GM18870 (cell line): ENCODE results near the gene IL17D.

Source experiments
- ATAC-seq: cut with Tn5 transposase; IDR thresholded peaks from one replicate; pipeline ENCODE4 v1.9.1; 2021; ENCODE audit warnings: moderate library complexity; ENCODE audit not compliant: unreplicated experiment

Gene IL17D

DNA sequence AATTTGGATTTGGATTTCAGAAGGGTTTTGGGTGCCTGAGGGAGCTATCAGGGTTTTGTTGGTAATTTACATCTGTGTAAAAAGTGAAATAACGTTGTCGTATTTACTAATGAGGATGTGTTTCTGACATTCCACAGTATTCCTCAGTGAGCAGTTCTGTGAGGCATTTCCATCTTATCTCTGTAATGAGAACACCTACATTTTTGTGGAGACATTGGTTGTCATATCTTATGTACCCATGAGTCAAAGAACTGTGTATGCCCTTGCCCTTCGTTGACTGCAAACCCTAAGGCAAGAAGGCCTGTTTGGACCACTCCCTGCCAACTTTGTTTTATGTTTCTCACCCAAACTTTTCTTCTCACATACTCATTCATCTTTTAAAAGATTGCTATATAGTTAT is 14.2 kb upstream of the IL17D start:
- no peak for ATAC-seq

DNA sequence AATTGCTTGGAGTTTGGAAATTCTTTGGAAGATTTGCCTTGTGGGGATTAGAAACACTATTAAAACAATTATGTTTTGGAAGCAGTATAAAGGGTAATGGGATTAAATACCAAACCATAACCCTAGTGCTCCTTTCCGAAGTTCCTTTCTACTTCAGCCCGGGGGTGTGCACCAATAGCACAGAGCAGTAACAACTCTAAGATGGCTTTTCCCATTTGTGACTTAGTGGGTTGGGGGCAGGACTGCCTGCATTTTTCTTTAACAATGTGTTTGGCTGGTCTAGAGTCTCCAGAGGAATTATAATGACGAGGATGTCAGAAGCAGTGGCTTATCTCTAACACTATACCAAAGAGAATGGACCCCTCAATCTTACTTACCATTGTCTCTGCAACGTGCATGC is 11.9 kb upstream of the IL17D start:
- ATAC-seq = no peak

- no peak for ATAC-seq
Measured at GRCh38 chr13:20696073-20696472, 7.4 kb upstream of the IL17D start.

GRCh38 chr13:20699715-20700114 is 3.8 kb upstream of the IL17D start:
- ATAC-seq = no peak

- ATAC-seq = no peak
Measured at GRCh38 chr13:20700288-20700687, 3.2 kb upstream of the IL17D start.

DNA sequence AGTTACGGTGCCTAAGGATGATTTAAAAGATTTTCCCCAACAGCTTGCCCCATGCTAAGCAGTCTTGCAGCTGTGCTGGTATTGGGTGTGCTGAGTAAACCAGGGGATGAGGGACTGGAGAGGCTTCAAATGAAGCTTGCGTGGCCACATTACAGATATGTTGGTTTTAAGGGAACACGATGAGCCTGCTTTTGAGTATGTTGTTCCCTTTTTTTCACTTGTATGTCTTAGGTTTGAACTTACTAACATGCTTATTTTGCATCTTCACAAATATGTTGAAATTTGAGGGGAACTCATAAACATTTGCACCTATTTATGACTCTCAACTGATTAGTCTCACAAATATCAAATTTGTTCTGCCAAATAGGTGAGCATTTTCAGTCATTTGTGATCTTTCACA is 2.0 kb upstream of the IL17D start:
- ATAC-seq = no peak

DNA sequence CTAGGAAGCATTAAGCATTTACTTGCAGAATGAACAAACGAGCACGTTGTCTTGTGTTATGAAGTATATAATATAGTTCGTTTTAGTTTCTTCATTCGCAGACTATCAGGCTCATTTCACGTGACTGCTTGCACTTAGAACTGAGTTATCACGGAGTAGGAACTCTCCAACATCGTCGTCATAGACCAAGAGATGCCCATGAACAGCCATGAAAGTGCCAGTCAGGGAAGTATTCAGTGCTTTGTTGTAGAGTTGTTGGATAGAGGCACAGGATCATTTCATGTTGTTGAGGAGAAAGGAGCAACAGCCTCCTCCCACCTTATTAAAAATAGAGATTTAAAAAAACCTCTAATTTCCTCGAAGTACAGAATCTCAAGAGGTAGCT is 977 bp upstream of the IL17D start:
- no peak for ATAC-seq

DNA sequence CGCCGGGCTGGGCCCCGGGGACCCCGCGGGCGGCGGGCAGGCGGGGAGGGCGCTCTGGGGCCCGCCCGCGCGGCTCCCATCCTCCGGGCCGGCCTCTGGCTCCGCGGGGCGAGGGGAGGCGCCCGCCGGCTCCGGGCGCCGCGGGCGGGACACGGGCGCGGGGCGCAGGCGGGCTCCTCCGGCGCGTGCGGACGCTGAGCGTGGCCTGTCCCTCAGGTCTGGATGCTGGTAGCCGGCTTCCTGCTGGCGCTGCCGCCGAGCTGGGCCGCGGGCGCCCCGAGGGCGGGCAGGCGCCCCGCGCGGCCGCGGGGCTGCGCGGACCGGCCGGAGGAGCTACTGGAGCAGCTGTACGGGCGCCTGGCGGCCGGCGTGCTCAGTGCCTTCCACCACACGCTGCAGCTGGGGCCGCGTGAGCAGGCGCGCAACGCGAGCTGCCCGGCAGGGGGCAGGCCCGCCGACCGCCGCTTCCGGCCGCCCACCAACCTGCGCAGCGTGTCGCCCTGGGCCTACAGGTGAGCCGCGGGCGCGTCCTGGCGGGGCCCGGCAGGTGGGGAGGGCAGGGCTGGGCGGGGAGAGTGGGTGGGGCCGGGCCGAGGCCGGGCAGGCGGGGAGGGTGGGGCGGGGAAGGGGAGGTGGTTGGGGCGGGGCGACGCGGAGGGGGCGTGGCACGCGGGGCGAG is 420 bp downstream of the IL17D start:
- ATAC-seq = peak; percentile 49

DNA sequence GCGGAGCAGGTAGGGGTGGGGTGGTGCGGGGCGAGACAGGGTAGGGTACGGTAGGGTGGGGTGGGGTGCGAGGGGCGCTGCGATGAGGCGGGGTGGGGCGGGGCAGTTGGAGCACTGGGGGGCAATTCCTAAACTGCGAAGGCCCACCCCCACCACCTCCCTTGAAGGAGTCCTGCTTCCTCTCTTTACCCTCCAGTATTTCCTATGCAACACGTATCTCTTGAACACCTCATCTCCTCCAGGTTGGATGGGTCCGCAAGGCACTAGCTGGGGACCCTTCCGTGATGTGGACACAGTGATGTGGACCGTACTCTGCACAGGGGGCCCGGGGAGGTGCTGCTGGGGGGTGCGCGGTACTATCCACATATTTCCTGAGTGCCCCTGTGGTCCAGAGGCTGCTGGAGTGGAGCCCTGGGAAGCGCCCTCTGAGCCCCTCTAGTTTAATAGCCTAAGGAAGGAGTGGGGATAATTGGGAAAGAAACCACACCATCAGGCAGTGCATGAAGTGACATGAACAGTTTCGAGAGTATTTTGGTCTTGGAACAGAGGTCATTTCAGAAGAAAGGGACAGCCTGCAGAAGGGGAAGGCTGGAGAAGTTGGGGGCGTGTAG is 1.1 kb downstream of the IL17D start:
- ATAC-seq = no peak

DNA sequence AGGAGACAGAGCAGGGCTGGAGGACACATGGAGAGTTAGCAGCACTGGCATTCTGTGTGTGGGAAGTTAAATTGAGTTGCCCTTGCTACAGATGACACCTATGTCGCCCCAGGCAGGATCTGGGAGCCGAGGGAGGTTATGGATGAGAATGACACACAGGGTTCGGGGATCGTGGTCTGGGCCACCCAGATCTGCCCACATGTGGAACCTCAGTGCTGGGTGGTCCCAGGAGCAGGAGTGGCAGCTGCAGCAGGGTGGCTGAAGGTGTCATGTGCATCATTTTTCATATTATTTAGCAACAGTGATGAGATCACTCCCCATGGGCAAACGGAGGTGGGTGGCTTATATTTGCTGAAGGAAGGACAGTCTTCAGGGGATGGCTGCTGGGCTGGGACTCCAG is 3.2 kb downstream of the IL17D start:
- no peak for ATAC-seq

GRCh38 chr13:20708216-20708615 is 4.7 kb downstream of the IL17D start:
- no peak for ATAC-seq

- no peak for ATAC-seq
Measured at GRCh38 chr13:20709369-20709768, 5.9 kb downstream of the IL17D start.

DNA sequence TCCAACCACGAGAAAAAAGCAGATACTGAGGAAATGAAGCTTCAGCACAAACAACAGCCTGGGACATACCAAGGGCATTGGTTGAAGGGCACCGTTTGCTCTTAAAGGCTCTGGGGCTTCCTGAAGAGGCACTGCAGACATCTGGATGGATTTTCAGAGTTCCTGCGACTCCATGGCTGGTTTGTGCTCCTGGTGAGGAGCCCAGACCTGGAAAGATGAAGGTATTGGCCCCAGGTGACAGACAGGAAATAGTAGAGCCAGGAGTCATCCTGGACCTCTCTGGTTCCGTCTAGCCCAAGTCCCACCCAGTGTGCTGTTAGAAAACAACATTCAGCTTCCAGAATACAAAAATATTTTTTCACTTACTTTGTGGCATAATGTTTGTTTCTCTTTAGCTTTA is 6.3 kb downstream of the IL17D start:
- ATAC-seq = no peak

GRCh38 chr13:20711301-20712044 is 8.0 kb downstream of the IL17D start:
- no peak for ATAC-seq

DNA sequence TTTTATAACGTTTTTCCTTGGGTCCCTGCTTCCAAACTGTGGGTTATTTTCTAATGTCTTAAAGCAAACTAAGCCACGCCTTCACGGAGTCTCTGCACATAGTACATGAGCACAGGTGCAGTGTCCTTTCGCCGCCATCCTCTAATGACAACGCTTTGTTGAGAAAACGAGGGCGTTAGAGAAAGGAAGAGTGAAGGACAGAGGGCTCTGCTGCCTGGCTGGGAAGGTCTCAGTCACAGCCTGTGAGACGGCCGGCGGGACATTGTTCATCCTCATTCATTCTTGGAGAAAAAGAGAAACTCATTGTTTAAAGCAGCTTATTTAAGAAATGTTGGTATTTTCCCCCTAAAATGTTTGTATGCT is 9.5 kb downstream of the IL17D start:
- no peak for ATAC-seq

GRCh38 chr13:20713751-20714150 is 10.3 kb downstream of the IL17D start:
- ATAC-seq = no peak

- no peak for ATAC-seq
Measured at GRCh38 chr13:20714161-20714560, 10.7 kb downstream of the IL17D start.

DNA sequence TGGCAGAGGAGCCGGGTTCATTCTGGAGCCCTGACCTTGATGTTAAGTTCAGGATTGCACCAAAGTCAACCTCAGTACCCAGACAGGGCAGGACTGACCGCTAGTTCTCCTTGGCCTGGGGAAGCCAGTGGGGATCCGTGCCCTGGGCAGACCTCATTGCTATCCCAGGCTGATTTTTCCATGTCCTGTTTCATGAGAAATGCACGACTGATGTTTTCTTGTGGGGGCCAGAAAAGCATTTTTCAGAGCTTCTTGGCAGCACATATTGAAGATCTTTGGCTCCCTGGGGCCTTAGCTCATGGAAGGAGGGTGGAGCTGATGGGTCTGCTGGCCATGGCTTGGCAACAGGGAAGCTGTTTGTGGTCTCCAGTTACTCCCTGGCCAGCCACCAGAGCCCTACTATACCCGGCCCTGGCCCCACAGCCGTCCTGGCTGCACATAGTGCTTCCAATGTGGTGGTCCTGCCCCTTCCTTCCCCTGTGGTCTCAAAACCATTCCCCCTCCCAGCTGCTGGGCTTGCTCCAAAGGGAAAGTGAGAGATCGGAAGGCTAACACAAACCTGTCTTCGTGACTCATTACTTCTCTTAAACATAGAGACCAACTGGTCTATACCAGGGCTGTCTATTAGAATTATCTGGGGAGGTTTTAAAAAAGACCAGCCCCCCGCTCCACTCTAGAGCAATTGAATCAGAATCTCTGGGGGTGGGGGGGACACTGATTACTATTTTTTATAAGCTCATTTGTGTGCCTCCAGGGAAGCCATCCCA is 11.2 kb downstream of the IL17D start:
- ATAC-seq = no peak

GRCh38 chr13:20715330-20715712 is 11.8 kb downstream of the IL17D start:
- no peak for ATAC-seq

GRCh38 chr13:20716951-20717350 is 13.5 kb downstream of the IL17D start:
- no peak for ATAC-seq
